Pons (tissue), 1 donor: ENCODE measurements around the gene DLG2.

Experiments
- DNase-seq: peaks from one replicate; pipeline ENCODE4 v3.0.0-alpha.2; 2016; ENCODE audit warnings: low spot score

The DLG2 gene

GRCh38 chr11:84775503-84775902 is 851.6 kb downstream of the DLG2 start:
- DNase-seq = no peak

- no peak for DNase-seq
Observed at GRCh38 chr11:84763931-84764330, 863.2 kb downstream of the DLG2 start.

DNA sequence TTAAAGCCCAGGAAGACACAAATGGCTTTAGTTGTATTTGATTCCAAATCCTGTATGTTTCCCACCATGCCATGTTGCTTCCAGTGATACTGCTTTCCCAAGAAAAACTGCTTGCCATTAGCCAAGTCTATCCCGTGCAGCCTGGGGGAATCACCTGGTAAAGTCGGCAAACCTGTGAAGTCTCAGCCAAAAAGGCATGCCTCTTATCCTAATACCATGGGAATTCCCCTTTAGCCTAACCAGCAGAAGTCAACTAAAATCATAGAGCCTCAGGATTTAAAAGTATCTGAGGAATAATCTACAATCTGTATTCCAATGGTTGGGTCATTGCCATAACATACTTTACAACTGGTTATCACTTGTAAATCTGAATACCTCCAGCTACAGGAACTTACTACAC is 869.4 kb downstream of the DLG2 start:
- DNase-seq = no peak

GRCh38 chr11:84751371-84751770 is 875.8 kb downstream of the DLG2 start:
- DNase-seq = no peak

GRCh38 chr11:84747871-84748270 is 879.3 kb downstream of the DLG2 start:
- DNase-seq = peak; percentile 1

- DNase-seq = no peak
Observed at GRCh38 chr11:84740050-84740449, 887.1 kb downstream of the DLG2 start.

GRCh38 chr11:84724256-84724655 is 902.9 kb downstream of the DLG2 start:
- no peak for DNase-seq

- no peak for DNase-seq
Observed at GRCh38 chr11:84722583-84723108, 904.5 kb downstream of the DLG2 start.

- no peak for DNase-seq
Observed at GRCh38 chr11:84721561-84721961, 905.6 kb downstream of the DLG2 start.

- peak; percentile 25 for DNase-seq
Observed at GRCh38 chr11:84720706-84721402, 906.3 kb downstream of the DLG2 start.

DNA sequence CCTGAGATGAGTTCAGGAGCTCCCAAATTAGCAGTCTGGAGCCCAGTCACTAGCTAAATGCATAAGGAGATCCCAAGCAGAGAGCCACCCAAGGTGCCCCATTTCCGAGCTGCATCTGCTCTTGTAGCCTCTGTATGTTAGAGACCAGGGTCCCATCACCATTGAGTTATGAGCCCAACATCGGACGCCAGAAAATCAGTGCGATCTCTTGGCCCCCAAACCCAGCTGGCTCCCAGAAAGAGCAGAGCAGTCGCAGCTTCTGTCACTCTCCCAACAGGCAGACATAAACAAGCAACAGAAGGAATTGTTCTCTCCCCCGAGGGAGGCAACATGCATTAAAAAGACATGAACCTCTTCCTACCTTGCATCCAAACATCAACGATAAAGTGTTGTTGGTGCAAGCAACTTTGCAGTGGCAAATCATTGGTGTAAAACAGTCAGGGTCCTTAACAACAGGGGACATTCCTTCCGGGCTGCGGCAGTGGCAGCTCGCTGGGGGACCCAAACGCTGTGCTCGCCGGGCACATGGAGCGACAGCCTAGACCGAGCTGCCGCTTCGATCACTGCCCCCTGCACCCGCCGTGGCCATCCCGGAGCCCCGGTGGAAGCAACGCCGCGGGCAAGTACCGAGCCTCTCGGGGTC is 907.1 kb downstream of the DLG2 start:
- DNase-seq = peak; percentile 14

DNA sequence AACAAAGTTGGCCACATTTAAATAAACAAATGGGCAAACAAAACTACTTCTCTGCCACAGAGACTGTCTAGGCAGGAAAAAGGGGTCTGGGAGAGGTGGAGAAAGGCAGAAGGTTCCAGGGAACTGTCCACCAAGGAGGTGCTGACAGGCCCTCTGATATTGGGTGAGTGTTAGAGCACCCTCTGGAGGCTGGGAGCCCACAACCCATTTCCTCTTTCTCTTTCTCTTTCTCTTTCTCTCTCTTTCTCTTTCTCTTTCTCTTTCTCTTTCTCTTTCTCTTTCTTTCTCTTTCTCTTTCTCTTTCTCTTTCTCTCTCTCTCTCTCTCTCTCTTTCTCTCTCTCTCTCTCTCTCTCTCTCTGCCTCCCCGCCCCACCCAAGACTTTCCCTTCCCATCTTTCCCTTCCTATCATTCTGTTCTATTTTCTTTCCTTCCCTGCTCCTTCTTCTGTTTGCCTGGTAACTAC is 912.8 kb downstream of the DLG2 start:
- DNase-seq = peak; percentile 18

DNA sequence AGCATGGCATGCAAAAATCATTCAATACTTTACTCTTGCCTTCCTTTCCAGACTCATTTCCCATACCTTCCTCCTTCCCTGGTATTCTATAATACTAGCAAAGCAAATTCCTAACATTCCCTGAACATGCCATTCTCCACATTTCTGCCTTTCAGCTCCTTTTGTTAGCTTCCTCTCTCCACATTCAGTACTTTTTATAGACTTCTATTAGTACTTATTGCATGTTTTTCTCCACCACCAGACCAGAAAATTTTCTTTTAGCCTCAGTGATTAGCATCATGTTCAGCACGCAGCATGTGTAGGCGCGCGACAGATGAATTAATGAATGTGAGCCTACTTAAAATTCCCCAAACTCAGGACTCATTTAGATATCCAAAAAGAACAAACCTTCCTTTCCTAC is 935.3 kb downstream of the DLG2 start:
- no peak for DNase-seq

- no peak for DNase-seq
Observed at GRCh38 chr11:84687433-84687832, 939.7 kb downstream of the DLG2 start.

DNA sequence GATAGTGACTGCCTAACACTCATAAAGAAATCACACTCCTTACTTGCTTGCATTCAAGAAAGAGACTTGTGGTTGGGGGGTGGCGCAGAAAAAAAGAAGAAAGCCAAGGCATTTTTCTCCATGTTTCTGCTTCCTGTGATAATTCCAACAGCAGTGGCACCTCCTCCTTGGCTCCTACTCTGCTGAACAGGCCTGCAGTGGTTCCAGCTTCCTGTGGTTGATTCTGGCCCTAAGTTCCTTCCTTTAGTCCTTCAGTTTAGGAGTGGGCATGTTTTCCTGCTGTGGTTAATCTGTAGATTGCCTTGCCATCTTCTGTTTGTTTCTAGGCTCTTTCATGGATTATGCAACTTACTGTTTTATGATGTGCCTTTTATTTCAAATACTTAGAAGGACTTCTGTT is 940.4 kb downstream of the DLG2 start:
- no peak for DNase-seq

DNA sequence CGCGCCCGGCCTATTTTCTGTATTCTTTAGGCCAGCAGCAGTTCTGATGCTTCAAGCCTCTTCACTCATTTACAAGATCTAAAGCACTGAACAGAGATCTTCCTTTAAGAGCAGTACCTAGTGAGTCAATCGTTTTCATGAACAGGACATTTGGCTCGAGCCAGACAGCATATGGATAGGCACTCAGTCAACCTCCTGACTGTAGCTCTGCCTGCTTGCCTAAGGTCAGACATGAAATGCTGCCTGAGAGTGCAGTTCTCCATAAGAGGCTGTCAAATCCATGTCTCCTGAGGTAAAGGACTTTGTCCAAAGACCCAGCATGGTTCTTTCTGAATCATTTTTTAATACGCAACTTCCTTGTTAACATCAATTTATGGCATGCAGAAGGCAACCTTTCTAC is 941.2 kb downstream of the DLG2 start:
- DNase-seq = peak; percentile 6

DNA sequence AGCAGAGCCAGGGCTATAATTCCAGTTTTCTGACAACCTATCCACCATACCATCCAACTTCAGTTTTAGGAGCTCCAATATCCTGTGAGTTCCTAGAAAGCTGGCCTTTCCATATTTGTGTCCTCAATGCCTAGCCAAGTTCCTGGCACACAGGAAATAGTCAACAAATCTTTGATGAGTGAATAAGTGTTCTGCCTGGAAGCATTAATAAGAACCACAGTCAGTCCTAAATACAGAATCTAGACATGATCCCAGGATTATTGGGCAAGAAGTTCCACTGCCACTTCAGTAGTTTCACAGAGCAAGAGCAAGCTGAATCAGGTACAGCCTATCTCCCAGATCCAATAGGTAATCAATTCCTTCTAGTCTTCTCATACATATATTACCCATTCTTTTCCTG is 942.0 kb downstream of the DLG2 start:
- DNase-seq = no peak

- DNase-seq = no peak
Observed at GRCh38 chr11:84681456-84681855, 945.7 kb downstream of the DLG2 start.

DNA sequence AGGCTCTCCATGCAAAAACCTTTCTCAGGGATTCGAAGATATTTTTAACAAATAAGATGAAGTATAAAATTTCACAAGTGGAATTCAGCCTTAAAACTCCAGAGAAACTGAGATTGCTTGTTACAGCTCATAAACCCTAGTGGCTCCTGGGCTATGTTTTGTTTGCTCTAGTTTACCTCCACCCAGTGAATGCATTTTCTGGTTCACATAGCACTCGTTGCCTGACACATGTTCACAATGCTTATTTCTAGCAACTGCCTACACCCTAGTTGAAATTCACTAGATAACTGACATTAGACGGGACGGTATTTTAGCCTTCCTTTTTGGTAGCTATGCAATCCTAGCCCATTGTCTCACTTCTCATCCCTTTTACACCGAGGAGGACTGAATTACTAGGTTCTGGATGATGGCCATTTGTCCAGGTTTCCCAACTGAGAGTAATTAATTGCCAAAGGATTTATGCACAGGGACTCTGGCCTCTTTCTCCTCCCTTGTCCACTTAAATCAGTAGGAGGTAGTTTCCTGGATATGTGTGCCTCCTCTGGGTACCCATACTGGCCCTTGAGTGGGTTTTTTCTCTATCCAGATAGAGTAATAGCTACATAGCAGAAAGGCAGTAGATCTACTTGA is 951.6 kb downstream of the DLG2 start:
- no peak for DNase-seq

DNA sequence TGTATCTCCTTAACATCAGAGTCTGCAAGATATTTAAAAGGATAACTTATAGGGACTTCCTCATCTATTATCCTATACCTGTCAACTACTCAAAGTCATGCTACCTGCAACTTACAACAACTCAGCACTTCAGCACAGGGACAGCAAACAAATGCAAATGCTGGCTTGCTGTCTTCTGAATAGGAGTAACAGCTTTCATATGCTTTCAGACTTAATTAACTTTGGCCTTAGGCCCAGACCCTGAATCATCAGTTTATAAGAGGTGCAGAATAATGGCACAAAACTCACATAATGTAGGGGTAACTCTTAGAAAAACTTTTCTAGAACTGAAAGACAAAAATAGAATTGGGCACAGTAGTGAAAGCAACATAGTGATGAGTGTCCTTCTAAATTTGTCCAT is 953.4 kb downstream of the DLG2 start:
- DNase-seq = peak; percentile 53

GRCh38 chr11:84671325-84671999 is 955.7 kb downstream of the DLG2 start:
- DNase-seq = no peak

DNA sequence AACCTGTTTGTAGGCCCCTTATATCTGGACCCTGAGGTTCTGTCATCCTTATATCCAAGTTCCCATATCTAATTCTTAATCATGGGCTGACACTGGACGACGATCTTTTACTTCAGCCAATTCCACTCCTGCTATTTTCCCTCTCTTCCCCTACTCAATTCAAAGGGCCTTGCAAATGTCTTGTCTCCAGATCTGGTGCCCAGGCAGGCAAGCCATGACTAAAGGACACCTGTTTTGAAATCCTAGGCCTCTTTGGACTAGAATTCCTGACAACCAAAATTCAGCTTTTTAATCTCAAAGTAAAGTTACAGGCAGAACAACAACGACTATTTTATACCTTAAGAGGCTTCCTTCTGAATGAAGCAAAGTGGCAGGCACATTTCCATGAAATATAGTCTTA is 963.4 kb downstream of the DLG2 start:
- no peak for DNase-seq
